ENCODE results near the gene CATSPER4.

DNA sequence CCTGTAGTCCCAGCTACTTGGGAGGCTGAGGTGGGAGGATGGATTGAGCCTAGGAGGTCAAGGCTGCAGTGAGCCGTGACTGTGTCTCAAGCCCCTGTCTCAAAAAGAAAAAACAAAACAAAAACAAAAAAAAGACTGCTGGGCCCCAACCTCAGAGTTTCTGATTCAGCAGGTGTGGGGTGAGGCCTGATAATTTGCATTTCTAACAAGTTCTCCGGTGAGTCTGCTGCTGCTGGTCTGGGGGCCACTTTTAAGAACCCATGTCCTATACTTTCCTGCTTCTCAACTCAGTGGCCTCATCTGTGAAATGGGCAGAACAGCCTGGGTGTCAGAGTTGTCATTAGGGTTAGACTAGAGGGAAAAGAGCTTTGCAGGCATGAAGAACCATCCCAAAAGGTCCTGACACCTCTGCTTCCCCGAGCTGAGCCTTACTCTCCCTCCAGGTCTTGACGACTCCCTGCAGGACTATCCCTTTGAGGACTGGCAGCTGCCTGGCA, 10.3 kb upstream of the CATSPER4 start:
- TF ChIP-seq, protein P1, sequence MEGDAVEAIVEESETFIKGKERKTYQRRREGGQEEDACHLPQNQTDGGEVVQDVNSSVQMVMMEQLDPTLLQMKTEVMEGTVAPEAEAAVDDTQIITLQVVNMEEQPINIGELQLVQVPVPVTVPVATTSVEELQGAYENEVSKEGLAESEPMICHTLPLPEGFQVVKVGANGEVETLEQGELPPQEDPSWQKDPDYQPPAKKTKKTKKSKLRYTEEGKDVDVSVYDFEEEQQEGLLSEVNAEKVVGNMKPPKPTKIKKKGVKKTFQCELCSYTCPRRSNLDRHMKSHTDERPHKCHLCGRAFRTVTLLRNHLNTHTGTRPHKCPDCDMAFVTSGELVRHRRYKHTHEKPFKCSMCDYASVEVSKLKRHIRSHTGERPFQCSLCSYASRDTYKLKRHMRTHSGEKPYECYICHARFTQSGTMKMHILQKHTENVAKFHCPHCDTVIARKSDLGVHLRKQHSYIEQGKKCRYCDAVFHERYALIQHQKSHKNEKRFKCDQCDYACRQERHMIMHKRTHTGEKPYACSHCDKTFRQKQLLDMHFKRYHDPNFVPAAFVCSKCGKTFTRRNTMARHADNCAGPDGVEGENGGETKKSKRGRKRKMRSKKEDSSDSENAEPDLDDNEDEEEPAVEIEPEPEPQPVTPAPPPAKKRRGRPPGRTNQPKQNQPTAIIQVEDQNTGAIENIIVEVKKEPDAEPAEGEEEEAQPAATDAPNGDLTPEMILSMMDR (IDR thresholded peaks at IDR 0.05), result no peak
- TF ChIP-seq POLR2A (IDR thresholded peaks at IDR 0.05) (no peak), POLR2AphosphoS5 (IDR thresholded peaks at IDR 0.05) (no peak)

Measured in transverse colon (tissue), 4 donors.